AG09319 (cell line): ENCODE results near the gene CPNE7.

Experiments
- DNase-seq: peaks from one replicate; pipeline ENCODE4 v3.0.0-alpha.2; 2010; ENCODE audit warnings: low read depth; ENCODE audit errors: extremely low read depth
- CTCF ChIP-seq: IDR thresholded peaks from 2 replicates; pipeline ENCODE4 v1.5.1; 2011; ENCODE audit warnings: low read depth, mild to moderate bottlenecking, inconsistent platforms, low read length, moderate library complexity

The CPNE7 gene

GRCh38 chr16:89588413-89589109 is 13.0 kb downstream of the CPNE7 start:
- DNase-seq, result no peak
- TF ChIP-seq CTCF, result no peak

- DNase-seq, result no peak
- no peak for TF ChIP-seq CTCF
Observed at GRCh38 chr16:89589241-89589926, 13.8 kb downstream of the CPNE7 start.

GRCh38 chr16:89593841-89594240 is 18.3 kb downstream of the CPNE7 start:
- TF ChIP-seq CTCF, result no peak
- DNase-seq, result no peak

GRCh38 chr16:89595330-89596060 is 19.9 kb downstream of the CPNE7 start:
- DNase-seq, result no peak
- no peak for TF ChIP-seq CTCF

GRCh38 chr16:89596061-89596689 is 20.6 kb downstream of the CPNE7 start:
- no peak for TF ChIP-seq CTCF
- DNase-seq, result no peak

- DNase-seq, result no peak
- no peak for TF ChIP-seq CTCF
Observed at GRCh38 chr16:89596957-89597649, 21.5 kb downstream of the CPNE7 start.
